ENCODE results near the gene DIRAS3.
"Not testable (repeated sequence)": the region's sequence is repeated elsewhere in the genome, so short reads cannot be mapped to it uniquely, and the experiment has no call there.

Gene DIRAS3, protein sequence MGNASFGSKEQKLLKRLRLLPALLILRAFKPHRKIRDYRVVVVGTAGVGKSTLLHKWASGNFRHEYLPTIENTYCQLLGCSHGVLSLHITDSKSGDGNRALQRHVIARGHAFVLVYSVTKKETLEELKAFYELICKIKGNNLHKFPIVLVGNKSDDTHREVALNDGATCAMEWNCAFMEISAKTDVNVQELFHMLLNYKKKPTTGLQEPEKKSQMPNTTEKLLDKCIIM
- total RNA-seq: 0 reads per million in 2 experiments

DNA sequence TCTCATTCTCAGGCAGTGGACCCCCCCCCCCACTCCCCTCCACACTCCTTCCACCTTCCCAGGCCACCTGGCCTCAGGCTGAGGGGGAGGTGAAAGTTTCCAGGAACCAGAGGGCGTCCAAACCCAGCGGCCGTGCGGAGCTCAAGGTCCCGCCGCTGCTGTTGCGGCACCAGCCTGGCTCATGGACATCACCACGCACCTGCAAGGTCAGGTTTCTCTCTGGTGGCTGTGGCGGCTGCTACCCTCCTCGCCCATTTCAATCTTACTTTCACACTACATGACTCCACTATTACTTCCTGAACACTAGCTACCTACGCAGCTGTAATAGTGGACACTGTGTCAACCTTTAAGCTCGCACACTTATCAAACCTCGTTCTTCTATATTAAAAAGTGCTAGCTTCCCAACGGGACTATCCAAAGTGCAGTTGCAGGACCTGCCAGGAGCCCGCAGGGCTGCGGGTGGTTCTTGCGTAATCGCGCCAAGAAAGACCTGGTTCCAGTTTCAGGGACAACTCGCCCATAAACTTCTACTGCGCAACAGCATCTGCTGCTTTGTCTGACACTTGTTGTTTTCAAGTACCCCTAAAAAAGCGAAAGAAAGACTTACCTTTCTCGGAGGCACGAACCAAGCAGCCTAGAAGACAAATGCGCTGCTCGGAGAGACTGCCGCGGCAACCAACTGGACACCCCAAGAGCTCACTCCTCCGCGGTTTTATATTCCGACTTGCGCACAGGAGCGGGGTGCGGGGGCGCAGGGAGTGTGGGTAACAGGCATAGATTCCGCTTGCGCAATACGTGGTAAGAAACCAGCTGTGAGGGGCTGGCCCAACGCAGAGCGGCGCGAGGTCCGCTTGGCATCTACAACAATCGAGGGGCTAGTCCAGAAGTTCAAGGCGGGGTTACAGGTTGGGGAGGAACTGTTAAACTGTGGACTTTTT, at the start of gene DIRAS3:
DIRAS3 (minus strand) TSS at position 687 of the 938 bp plus-strand sequence. CDS start 3,330 bp downstream, outside the sequence.
- no peak for DNase-seq (ENCODE audit: low read depth)

DNA sequence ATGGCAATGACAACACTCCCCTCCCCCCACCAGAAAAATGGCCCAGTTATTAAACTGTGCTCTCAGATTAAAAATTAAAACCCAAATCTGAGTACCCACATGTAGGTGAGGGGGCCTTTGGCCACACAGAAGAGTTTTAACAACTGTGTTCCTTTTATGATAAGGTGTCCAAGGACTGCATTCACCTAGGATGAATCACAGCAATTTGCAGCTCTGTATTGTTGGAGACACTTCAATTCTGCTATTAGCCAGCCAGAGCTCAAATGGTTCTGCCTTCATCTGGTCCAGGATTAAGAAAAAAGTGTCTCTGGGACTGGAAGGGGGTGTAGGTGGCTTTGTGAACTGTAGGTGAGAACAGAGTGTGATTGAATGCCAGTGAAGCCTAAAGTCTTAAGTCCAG, 43.3 kb upstream of the DIRAS3 start:
- no peak for DNase-seq (ENCODE audit: low read depth)

DNA sequence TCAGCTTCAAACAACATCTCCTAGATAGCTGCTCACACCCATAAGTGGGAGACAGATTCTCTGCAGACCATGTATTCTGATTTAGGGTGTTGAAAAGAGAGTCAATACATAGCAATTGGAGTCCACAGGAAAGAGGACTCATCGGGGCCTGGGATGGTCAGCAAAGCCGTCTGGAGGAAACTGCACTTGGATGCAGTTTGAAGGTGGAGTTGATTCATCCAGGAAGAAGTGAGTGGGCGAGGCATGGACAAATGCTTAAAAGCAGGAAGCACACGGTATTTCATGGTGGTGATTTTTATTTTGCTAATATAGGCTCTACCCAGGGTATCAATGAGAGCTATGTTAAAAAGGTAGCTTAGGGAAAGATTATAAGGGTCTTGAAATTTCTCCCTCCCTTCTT, 36.8 kb upstream of the DIRAS3 start:
- no peak for DNase-seq (ENCODE audit: low read depth)

DNA sequence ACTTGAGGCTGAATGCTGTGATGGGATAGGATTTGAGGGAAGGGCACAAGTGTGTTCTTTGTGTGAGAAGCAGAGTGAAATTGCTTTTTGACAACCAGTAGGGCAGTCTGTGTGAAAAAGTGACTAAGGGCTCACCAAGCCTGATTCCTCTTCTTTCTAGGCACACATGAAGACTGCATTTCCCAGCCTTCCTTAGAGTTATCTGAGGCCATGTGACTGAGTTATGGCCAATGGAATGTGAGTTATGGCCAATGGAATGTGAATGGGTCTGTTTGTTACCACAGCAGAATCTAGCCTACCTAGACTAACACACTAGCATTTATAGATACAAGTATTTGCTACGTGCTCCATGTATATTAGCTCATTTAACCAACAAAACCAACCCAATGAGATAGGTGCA, 35.3 kb upstream of the DIRAS3 start:
- DNase-seq (ENCODE audit: low read depth): no peak

DNA sequence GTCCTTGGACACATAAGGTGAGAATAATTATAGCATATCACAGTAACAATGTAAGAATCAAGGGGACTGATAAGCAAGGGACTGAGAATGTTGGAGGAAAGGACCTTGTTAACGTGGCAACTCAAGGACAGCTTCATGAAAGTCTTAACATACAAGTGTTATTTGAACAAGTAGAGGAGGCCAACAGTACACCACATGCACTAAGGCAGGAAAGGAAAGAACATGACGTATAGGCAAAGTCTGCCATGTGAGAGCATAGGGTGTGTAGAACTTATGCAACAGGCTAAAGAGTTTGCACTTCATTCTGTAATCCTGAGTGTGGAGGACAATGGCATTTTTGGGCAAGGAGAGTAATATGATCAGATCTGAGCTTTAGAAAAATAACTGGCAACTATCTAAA, 33.3 kb upstream of the DIRAS3 start:
- no peak for DNase-seq (ENCODE audit: low read depth)

DNA sequence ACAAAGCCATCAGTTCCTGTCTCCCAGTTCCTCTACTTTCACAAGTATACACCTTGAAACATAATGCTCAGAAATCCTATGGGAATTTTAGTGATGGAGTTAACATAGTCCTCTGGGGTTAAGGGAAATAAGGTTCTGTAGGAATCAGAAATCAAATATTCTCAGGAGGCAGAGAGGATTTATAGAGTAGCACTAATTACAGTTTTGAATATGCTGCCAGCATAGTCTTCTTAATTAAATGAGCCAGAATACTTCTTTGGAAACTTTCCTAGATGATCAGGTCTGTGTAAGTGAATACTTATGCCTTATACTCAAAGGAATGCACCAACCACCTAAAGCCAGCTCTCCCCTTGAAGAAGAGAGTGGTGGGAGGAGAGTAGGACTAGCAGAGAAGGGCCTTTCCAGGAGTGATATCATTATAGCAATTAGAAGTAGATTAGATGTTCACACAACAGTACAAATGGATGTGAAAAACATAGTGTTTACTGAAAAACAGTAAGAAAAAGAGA, 31.4 kb upstream of the DIRAS3 start:
- DNase-seq (ENCODE audit: low read depth): no peak

DNA sequence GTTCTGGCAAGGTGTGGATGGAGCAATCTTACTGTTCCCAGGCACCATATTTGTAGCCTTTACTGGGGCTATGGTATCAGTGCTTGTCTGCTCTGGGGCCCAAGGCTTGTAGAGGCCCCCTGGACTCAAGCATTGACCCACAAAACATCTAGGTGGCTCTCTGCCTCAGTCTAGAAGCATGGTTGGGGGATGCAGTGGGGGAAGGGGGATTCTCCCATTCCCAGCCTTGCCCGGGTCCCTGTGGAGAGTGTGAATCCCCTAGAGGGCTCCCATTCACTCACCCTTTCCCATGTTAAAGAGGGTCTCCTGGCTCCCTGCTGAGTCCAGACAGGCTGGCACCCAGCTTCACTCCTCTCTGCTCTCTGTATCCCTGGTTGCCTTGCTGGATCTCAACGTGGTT, 28.2 kb upstream of the DIRAS3 start:
- DNase-seq (ENCODE audit: low read depth): no peak

DNA sequence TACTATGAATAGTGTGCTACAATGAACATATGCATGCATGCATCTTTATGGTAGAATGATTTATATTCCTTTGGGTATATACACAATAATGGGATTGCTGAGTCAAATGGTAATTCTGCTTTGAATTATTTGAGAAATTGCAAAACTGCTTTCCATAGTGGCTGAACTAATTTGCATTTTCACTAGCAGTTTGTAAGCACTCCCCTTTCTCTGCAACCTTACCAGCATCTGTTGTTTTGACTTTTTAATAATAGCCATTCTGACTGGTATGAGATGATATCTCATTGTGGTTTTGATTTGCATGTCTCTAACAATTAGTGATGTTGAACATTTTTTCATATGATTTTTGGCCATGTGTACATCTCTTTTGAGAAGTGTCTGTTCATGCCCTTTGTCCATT, 24.0 kb upstream of the DIRAS3 start:
- DNase-seq (ENCODE audit: low read depth): no peak

DNA sequence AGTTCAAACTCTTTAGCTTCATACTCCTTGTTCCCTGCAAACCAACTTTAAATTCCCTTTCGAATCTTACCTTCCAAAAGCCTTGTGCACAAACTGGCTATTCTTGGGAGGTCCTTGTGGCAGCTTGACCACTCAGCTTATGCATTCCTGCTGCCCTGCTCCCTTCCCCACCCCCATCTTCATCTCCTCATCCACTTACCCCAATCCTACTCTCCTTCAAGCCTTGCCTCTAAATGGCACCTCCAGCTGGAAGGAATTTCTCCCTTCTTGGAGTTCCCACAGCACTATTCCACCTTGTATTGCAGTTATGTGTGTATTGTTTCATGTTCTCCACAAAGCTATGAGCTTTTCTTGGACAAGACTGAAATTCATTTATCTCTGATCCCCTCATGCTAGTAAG, 15.3 kb upstream of the DIRAS3 start:
- DNase-seq (ENCODE audit: low read depth): no peak

DNA sequence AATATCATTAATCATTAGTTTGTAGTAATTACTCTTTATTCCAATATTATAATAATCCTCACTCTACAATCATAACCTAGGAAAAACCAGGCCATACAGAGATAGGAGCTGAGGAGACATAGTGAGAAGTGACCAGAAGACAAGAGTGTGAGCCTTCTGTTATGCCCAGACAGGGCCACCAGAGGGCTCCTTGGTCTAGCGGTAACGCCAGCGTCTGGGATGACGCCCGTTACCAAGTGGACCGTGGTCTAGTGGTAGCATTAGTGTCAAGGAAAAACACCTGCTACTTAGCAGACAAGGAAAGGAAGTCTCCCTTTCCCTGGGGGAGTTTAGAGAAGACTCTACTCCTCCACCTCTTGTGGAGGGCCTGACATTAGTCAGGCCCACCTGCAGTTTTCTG, 7.6 kb upstream of the DIRAS3 start:
- not testable (repeated sequence) for DNase-seq (ENCODE audit: low read depth)

DNA sequence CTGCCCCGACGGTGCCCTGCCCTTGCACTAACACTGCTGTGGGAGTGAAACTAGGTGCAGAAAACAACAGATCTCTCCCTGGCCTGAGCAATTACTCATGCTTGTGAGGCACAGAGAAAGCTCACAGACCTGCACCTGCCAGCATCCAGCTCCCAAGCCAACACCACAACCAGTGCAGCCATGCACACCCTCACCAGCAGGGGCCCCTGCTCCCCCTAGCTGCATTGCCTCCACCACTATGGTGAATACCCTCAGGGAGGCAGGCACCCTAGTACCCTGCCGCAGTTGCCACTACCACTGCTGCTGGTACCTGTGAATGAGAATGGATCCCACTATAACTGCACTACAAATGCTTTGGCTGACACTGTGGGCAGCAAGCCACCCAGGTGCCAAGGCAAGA, 7.1 kb upstream of the DIRAS3 start:
- DNase-seq (ENCODE audit: low read depth): no peak

DNA sequence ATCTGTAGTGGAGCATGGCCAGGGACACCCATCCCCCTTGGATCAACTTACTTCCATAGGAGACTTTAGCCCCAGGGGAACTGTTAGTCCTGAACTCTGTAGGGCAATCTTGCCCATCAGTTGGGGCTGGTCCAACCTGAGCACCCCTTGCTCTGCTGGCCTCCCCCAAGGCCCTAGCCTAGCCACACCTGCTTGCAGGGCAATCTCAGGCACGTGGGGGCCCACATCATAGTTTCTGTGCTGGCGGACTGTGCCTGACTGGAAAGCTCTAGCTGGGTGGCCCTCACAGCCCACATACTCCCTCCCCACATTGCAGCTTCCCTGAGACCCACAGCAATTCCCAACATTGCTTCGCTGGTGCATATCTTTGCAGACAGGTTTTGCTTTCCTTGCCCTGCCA, 6.6 kb upstream of the DIRAS3 start:
- no peak for DNase-seq (ENCODE audit: low read depth)

DNA sequence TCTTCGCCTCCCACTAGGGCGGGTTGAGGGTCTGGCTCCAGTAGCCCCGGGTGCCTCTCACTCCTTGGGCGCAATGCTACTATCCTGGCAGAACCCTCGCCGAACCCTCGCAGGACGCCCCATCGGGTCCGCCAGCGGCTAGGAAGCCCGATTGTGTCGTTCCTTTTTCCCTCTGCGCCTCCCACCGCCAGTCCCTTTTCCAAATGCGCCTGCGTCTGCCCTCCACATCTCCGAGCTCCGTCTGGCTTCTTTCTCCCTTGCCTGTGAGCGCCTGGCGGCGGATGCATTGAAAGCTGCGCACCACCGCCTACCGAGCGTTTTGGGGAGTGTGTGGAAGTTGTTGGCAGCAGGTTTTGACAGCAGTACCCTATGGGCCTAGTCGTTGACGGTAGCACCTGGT, 1.0 kb upstream of the DIRAS3 start:
- DNase-seq (ENCODE audit: low read depth): no peak

DNA sequence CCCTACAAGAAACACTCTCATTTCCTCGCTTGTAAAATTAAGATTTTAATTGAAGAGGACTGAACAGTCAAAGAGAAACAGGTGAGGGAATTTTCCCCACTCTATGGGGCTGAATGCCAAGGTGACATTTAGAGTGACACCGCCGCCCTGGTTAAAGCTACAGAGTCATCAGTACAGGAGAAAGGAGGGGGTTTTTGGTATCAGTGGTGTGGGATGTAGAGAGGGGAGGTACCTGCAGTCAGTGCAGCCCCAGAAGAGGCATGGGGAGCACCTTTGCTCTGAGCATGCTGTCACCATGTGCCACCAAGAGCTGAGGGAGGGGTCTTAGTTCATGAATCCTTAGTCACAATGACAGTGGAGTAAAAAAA, 2.8 kb downstream of the DIRAS3 start:
- no peak for DNase-seq (ENCODE audit: low read depth)

DNA sequence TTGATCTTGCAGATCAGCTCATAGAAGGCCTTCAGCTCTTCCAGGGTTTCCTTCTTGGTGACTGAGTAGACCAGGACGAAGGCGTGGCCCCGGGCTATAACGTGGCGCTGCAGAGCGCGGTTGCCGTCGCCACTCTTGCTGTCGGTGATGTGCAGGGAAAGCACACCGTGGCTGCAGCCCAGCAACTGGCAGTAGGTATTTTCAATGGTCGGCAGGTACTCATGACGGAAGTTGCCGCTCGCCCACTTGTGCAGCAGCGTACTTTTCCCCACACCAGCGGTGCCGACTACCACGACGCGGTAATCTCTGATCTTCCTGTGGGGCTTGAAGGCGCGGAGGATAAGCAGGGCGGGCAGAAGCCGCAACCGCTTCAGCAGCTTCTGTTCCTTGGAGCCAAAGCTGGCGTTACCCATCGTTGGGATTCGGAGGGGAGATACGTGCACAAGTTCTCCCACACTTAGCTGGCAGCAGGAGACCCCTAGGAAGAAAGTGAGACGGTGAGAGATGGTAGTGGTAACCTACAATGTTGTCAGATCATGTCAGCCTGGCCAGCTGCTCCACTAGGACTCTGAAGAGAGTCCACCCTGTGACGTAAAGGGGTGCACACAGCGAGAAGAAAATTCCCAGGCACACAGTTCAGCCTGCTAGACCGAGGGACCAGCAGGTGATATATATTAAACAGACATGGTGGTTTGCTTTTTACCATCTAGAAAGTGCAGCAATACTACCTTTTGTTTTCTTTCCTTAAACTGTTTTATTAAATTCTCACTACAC, 3.4 kb downstream of the DIRAS3 start:
- no peak for DNase-seq (ENCODE audit: low read depth)

DNA sequence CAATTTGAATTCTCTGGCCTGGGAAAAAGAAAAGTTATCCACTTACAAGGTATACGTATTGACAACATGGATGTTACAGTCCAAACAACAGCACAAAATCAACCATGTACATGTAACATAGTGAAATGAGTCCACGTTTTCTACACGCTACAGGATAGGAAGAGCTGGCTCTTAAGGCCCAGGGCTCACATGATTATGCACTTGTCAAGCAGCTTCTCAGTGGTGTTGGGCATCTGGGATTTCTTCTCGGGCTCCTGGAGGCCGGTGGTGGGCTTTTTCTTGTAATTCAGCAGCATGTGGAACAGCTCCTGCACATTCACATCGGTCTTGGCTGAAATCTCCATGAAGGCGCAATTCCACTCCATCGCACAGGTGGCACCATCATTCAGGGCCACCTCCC, 4.0 kb downstream of the DIRAS3 start:
- DNase-seq (ENCODE audit: low read depth): no peak

DNA sequence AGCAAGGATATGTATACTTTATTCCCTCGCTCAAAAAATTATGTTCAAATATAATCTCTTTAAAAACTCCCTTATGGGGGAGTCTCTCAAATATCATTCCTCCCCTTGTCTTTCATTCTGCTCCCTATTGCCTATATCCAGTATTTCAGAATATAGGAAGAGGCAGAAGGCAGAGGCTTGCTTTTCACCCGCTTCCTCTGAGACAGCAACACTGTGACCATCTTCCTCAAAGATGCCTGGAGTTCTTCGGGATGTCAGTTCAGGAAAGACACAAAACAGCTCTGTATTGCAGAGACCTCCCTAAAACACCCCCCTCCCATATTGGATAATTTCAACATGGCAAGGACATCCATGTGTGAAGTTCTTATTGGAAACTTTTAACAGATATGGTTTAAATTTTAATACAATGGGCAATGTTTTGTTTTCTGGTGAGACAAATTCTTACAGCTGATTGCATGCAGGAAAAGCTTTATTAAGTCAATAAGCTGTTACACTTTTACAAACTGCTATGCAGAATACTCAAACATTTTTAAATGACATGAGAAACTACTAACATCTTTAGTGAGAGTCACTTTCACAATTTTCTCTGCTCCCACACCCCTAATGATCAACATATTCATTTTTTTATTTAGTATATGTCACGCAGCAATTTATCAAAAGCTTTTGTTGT, 4.8 kb downstream of the DIRAS3 start:
- DNase-seq (ENCODE audit: low read depth): no peak

DNA sequence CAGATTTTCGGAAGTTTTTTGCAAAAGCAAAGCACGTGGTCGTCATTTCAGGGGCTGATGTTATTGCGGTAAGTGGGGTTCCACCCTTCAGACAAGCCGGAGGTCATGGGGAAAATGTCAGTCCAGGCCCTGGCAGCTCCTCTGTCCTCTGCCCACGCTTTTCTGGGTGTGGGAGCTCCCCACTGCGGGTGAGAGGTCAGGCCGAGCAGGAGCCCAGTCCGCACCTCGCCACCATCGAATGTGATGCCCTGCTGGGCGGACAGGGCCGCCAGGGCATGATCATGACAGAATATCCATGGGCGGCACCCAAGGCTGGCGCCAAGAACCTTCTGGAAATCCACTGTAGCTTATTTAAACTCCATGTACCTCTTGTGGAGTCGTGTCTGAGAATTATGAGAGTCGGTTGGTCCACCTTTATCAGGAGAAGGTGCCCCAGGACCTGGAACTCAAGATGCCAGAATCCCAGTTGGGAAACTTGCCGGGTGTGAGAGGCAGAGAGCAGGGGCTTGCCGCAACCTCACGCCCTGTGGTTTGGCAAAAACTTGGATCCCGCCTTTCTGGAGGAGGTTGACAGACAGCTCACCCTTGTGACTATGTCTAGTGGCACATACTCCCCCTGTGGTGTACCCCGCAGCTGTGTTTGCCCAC, 6.9 kb downstream of the DIRAS3 start:
- DNase-seq (ENCODE audit: low read depth): no peak

DNA sequence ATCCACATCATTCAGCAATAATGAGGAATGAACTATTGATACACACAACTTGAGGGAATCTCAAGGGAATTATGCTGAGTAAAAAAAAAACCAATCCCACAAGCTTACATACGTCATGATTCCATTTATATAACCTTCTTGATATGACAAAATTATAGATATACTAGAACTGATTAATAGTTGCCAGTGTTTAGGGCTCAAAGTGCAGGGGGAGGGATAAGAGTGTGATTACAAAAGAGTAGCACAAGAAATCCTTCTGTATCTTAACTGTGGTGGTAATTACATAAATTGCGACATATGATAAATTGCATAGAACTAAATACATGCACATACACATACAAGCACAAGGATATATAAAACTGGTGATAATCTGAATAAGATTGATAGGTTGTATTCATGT, 13.5 kb downstream of the DIRAS3 start:
- no peak for DNase-seq (ENCODE audit: low read depth)

DNA sequence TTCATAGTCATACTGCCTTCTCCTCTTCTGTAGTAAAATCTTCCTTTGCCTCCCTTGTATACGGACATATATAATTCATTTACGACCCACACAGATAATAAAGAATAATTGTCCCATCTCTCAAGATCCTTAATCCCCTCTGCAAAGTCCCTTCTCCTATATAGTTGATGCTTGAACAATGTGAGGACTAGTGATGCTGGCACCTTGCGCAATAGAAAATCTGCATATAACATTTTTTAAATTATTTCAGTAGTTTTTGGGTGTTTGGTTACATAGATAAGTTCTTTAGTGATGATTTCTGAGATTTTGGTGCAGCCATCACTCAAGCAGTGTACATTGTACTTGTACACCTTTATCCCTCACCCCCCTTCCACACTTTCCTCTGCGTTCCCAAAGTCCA, 21.0 kb downstream of the DIRAS3 start:
- DNase-seq (ENCODE audit: low read depth): no peak

DNA sequence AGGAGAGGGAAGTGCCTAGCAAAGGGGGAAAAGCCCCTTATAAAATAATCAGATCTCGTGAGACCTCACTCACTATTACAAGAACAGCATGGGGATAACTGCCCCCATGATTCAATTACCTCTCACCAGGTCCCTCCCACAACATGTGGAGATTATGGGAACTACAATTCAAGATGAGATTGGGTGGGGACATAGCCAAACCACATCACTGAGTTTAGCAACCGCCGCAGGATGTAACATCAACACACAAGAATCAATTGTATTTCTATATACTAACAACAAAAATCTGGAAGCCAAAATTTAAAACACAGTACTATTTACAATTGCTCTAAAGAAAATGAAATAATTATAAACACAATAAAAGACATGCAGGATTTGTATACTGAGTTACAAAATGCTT, 21.9 kb downstream of the DIRAS3 start:
- DNase-seq (ENCODE audit: low read depth): no peak

All from T follicular helper cell (primary cell).